CD4-positive, alpha-beta T cell treated with Interleukin-4 for 4 hours (primary cell): ENCODE data around the gene ATP1A4.
A peak's percentile ranks its signal among the peaks of the same experiment; 100 is the strongest.
"Not testable (repeated sequence)": the region's sequence is repeated elsewhere in the genome, so short reads cannot be mapped to it uniquely, and the experiment has no call there.

ENCODE experiments used
- DNase-seq: peaks from one replicate; pipeline ENCODE4 v3.0.0-alpha.2; 2020

Gene ATP1A4

DNA sequence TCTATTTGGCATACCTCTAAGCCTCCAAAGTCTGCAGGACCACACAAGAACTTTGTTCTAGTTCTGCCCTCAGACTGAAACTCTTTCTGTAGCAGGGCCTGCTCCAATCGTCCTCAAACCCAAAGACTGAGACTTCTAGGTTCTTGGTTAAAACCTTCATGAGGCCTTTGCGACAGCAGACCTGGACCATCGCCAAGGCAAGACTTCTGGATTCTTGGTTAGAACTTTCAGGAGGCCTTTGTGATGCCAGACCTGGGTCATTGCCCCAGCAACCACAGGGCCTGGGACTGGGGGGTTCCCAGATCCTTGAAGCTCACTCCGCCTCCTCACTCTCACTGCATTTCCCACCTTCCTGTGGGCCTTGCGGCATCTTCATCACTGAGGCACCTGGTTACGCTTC, at the start of gene ATP1A4:
TSS of gene ATP1A4 (plus strand) at position 301 of the 400 bp plus-strand sequence. CDS start 438 bp downstream, outside the sequence.
- no peak for DNase-seq

DNA sequence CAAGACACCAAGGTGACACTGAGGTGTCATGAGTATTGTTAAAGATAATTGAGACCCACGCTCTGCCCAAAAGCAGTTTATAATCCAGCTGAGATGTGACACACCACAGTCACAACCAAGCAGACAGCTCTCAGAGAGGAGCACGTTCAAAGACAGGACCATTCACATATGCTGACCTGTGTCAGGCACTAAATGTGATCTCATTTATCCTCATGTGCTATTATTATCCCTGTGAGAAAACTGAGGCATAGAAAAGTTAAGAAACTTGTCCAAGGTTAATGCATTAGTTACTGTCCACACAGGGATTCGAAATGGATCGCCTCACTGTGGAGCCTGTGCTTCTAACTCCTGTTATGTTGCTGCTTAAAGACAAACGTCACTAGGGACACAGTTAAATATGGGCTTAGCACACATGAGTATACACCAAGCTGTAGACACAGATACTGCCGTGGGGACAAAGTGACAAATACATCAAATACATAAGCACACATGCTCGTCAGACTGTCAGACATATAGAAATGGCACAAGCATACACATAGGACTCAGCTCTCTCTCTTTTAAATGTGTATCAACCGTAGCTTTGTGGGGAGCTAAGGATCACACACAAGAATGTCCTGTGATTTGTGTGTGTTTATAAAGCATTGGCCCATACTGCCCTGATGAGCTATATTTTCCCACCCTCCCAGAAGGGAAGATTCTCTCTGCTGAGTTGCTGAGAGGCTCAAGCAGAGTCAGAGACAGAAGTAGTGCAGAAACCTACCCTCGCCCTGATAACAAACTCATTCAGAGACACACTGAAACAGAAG, 49.5 kb upstream of the ATP1A4 start:
- no peak for DNase-seq

- no peak for DNase-seq
Measured at GRCh38 chr1:160103658-160104408, 47.6 kb upstream of the ATP1A4 start.

GRCh38 chr1:160104486-160104885, 46.9 kb upstream of the ATP1A4 start:
- no peak for DNase-seq

- DNase-seq, result no peak
Measured at GRCh38 chr1:160105155-160105554, 46.2 kb upstream of the ATP1A4 start.

GRCh38 chr1:160107512-160107911, 43.9 kb upstream of the ATP1A4 start:
- DNase-seq, result no peak

GRCh38 chr1:160108888-160109662, 42.3 kb upstream of the ATP1A4 start:
- DNase-seq, result peak; percentile 14

- DNase-seq, result no peak
Measured at GRCh38 chr1:160109686-160110085, 41.7 kb upstream of the ATP1A4 start.

- DNase-seq, result not testable (repeated sequence)
Measured at GRCh38 chr1:160111462-160111861, 39.9 kb upstream of the ATP1A4 start.

DNA sequence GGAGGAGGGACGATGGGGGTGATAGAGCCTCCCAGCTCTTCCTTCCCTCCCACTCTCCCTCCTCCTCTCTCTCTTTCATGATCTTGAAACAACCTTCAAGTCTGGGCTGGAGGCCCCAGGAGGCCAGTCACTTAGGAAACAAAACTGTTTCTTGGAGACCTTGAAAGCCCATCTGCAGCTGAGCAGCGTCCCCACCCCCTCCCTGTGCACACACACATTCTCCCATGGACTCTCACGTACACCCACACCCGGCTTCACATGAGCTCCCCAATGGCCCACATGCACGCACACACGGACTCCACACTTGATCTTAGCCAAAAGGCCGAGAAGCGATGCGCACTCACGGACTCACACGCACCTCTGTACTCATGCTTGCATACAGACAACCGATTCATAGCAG, 39.0 kb upstream of the ATP1A4 start:
- DNase-seq, result no peak

- DNase-seq, result no peak
Measured at GRCh38 chr1:160113407-160113806, 38.0 kb upstream of the ATP1A4 start.

DNA sequence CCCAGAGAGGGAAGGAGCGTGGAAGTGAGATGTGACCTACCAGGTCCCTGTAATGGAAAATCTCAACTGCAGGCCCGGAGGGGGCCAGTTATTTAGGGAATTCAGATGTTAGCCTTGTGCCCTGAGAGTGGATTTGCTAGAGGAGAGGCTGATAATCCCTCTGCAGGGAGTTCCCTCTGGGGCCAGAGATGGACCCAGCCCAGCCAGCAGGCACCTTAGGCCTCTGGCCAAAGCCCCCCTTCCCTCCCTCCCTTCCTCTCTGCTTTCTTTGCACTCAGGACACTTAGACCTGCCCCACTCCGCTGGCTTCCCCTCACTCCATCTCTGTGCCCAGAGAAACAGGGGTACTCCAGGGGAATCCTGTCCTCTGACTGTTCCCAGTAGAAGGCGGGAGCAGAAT, 37.3 kb upstream of the ATP1A4 start:
- no peak for DNase-seq

- DNase-seq, result no peak
Measured at GRCh38 chr1:160115545-160116282, 35.7 kb upstream of the ATP1A4 start, which contains the start of gene ATP1A2. Gene ATP1A2 (plus strand): TSS chr1:160115759. CDS start chr1:160115862, 103 bp downstream.

DNA sequence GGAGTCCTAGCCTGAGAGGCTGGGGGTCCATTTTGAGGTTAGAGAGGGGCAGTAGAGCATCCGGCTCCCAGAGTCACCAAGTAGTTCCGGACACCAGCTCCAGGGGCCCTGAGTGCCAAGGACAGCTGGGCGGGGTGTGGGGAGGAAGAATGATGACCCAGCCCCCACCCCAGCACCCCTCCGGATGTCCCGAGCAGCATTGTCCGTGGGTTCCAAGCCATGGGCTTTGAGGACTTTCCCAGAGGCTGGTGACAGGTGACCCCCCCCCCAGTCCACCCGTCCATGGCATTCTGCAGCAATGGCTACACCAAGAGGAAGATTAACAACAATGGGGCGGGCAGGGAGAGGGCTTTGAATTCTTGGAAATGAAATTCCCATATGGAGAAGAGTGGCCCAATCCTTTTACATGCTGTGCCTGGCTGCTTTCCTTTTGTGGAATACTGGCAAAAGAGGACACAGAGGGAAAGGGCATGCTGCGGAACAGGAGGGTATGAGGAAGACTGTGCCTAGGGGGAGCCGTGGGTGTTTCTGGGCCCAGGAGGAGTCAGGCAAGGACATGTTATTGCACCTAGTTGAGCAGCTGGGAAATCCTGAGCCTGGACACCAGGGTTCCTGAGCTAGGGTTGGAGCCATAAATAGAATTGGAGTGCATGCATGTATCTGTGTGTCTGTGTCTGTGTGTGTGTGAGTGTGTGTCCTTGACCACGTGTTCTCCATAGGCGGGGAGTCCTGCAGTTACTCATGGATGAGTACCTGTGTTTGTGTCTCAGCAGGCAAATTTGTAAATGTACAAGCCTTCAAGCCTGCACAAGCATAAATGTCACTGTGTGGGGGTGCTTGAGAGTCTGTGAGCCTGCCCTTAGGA, 34.9 kb upstream of the ATP1A4 start:
- DNase-seq, result no peak

GRCh38 chr1:160117300-160117699, 34.1 kb upstream of the ATP1A4 start:
- DNase-seq, result no peak

GRCh38 chr1:160117709-160118183, 33.7 kb upstream of the ATP1A4 start:
- DNase-seq, result no peak

DNA sequence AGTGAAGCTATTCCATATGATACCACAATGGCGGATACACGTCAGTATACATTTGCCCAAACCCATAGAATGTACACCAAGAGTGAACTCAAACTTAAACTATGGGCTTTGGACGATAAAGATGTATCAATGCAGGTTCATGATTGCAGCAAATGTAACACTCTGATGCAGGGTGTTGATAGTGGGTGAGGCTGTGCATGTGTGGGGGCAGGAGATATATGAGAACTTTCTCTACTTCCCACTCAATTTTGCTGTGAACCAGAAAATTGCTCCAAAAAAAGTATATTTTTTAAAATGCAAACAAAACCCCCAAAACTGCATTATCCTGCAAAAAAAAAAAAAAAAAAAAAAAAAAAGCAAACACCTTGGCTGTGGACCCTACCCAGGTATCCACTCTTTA, 32.5 kb upstream of the ATP1A4 start:
- DNase-seq, result no peak

DNA sequence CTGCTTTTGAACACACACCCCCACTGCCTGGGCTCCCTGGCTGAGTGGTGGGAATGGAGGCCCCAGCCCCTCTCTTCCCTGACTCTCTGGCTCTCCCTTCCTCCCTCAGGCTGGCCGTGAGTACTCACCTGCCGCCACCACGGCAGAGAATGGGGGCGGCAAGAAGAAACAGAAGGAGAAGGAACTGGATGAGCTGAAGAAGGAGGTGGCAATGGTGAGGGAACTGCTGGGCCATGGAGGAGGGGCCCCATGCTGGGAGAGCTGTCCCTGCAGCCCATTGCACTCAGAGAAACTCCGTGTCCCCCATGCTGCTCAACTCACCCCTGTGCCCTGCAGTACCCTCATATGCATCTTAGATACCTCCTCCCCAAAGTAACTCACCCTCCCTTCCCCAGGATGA, 30.6 kb upstream of the ATP1A4 start:
- no peak for DNase-seq

- DNase-seq, result no peak
Measured at GRCh38 chr1:160121388-160121787, 30.0 kb upstream of the ATP1A4 start.

GRCh38 chr1:160122978-160123495, 28.4 kb upstream of the ATP1A4 start:
- no peak for DNase-seq

DNA sequence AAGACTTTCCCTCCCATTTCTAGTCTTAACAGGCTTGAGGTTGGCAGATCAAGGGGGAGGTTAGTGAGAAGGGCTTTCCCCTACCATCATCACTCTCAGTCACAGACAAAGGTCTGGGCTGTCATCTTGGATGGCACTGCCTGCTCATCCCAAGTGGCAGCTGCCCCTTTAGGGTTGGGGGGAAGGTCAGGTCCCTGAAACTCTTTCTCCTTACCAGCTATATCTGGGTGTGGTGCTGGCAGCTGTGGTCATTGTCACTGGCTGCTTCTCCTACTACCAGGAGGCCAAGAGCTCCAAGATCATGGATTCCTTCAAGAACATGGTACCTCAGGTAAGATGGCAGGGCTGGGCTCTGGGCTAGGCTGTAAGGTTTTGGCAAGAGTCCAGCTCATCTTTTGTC, 27.7 kb upstream of the ATP1A4 start:
- no peak for DNase-seq
